A549 treated with Hydrocortisone at 1 μM for 4 hours (cell line): ENCODE measurements around the gene PSMD4. TPM values are rescaled to one million over a fixed set of nuclear protein-coding genes. Genes with fewer than 3 reads are reported as not detected.

Source experiments
- total RNA-seq: library from RNA; stranded (reverse); fragments of 200-300 nt; extraction: Qiagen RNA extraction; gene quantifications from 5 replicates; pipeline ENCODE4 v1.2.3, GENCODE V29; 2022

Gene PSMD4
- 166 to 193 TPM (median 187 TPM) in 5 replicates for total RNA-seq

DNA sequence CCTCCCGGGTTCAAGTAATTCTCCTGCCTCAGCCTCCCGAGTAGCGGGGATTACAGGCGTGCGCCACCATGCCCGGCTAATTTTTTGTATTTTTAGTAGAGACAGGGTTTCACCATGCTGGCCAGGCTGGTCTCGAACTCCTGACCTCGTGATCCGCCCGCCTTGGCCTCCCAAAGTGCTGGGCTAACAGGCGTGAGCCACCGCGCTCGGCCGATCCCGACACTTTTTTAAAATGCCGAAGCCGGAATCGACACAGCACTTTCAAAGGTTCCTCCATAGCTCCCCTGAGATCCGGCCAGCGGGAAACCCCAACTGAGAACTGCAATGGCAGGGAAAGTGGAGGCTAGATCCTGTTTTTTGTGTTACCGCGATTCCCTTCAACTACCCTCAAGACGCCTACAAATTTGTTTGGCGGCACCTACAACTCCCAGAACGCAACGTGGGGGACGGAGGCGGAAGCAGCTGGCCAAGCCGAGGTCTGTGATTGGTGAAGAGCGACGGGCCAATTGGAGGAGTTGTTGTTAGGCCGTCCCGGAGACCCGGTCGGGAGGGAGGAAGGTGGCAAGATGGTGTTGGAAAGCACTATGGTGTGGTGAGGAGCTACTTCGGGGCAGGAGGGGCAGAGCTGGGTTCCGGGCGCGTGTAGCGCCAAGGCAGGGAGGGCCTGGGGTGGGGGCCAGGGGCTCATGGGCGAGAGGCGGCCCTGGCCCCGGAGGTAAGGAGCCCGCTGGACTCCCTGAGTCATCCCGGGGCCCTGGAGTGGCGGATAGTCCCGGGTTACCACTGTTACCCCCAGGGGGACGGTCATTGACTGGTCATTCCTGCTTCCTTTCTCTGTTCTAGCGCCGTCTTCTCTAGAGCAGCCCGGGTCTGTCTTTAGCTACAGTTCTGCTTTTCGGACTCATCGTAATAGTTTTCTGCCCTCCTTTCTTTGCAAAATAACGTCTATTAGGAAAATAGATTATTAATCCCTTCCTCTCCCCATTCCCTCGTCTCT is at the start of gene PSMD4:
PSMD4 (plus strand) TSS at position 518 of the 997 bp plus-strand sequence; CDS start at position 567, 49 bp downstream.

DNA sequence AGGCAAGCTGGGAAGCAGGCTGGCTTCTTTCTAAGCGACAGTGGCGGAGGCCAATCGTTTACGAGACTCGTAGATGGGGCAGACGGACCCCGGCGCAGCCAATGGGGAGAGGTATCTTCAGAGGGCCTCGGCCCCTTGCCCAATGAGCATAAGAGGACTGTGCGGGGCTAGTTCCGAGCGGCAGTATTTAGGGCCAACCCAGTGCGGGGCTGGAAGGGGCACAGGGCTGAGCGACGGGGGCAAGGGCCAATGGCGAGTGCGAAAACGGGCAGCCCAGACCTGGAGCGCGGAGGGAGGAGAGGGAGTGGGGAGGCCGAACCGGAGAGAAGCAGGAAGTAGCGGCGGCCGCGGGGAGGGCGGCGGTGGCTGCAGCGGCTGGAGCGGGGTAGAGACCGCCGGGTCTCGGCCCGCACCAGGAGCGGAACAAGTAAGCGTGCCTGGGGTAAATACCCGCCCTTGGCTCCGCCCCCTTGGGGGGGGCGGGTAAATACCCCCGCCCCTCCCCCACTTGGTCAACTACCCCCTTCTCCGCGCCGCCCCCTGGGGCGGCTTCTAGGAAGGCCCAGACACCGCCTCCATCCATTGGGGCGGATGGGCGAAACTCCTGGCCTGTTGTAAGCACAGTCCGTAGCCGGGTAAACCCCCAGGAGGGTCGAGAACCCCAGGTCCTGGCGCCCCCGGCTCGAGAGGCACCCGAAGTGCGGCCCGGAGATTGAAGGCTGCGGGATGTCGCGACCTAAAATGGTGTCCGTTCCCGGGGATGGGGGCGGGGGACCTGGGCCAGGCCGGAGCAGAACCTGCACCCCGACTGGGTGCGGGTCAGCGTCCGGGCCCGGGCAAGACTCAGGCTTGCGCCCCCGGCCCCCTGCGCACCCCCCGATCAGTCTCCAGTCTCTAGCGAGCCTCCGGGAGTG is 27.7 kb downstream of the PSMD4 start, which contains the start of gene ZNF687:
ZNF687 (plus strand) TSS at position 331 of the 914 bp plus-strand sequence. CDS start 3,993 bp downstream, outside the sequence.

Other genes with a start within 250 kb of the PSMD4 start
- 2.6 to 3.9 TPM (median 3.0 TPM) in 5 replicates for gene MINDY1, start 247.8 kb upstream of the PSMD4 start, total RNA-seq
- 12.0 to 19.6 TPM (median 15.3 TPM) in 5 replicates for gene PRUNE1, start 246.3 kb upstream of the PSMD4 start, total RNA-seq
- 0.03 to 0.28 TPM (median 0.09 TPM) in 5 replicates for gene BNIPL, start 218.1 kb upstream of the PSMD4 start, total RNA-seq
- gene C1orf56, start 207.0 kb upstream of the PSMD4 start, total RNA-seq, result 5.9 to 7.9 TPM (median 6.2 TPM) in 5 replicates
- gene CDC42SE1, start 195.1 kb upstream of the PSMD4 start, total RNA-seq, result 80.4 to 99.4 TPM (median 81.8 TPM) in 5 replicates
- gene MLLT11, start 194.3 kb upstream of the PSMD4 start, total RNA-seq, result 12.6 to 16.9 TPM (median 15.3 TPM) in 5 replicates
- gene GABPB2, start 184.0 kb upstream of the PSMD4 start, total RNA-seq, result 3.0 to 3.2 TPM (median 3.1 TPM) in 5 replicates
- gene SEMA6C, start 108.1 kb upstream of the PSMD4 start, total RNA-seq, result 1.3 to 2.2 TPM (median 1.6 TPM) in 5 replicates
- 0.08 TPM in 1 of 5 replicates, not detected in the others for gene TNFAIP8L2, start 98.1 kb upstream of the PSMD4 start, total RNA-seq
- 5.5 to 9.6 TPM (median 6.4 TPM) in 5 replicates for gene LYSMD1, start 88.8 kb upstream of the PSMD4 start, total RNA-seq
- 39.9 to 48.7 TPM (median 48.1 TPM) in 5 replicates for gene SCNM1, start 88.6 kb upstream of the PSMD4 start, total RNA-seq
- gene TMOD4, start 78.8 kb upstream of the PSMD4 start, total RNA-seq, result 0.25 to 0.44 TPM (median 0.27 TPM) in 3 of 5 replicates, not detected in the others
- gene VPS72, start 64.5 kb upstream of the PSMD4 start, total RNA-seq, result 44.3 to 78.2 TPM (median 45.5 TPM) in 5 replicates
- 49.5 to 70.6 TPM (median 50.8 TPM) in 5 replicates for gene PIP5K1A, start 56.2 kb upstream of the PSMD4 start, total RNA-seq
- 13.0 to 15.0 TPM (median 14.0 TPM) in 5 replicates for gene ZNF687, start 27.6 kb downstream of the PSMD4 start, total RNA-seq
- gene PI4KB, start 72.7 kb downstream of the PSMD4 start, total RNA-seq, result 23.7 to 26.5 TPM (median 24.6 TPM) in 5 replicates
- gene RFX5, start 92.5 kb downstream of the PSMD4 start, total RNA-seq, result 16.5 to 24.4 TPM (median 21.4 TPM) in 5 replicates
- gene SELENBP1, start 118.0 kb downstream of the PSMD4 start, total RNA-seq, result 6.1 to 7.8 TPM (median 7.5 TPM) in 5 replicates
- gene PSMB4, start 144.8 kb downstream of the PSMD4 start, total RNA-seq, result 361 to 442 TPM (median 418 TPM) in 5 replicates
- 16.9 to 20.9 TPM (median 18.8 TPM) in 5 replicates for gene POGZ, start 204.8 kb downstream of the PSMD4 start, total RNA-seq